Lower leg skin (tissue), 4 donors: ENCODE data around the gene COL18A1. TPM values are rescaled to one million over a fixed set of nuclear protein-coding genes. Genes with fewer than 3 reads are reported as not detected.

ENCODE experiments used
- DNase-seq, 2 donors: peaks; one replicate each; pipeline ENCODE4 v3.0.0-alpha.2; 2019; ENCODE audit warnings: low spot score in 2 of 2
- H3K4me3 ChIP-seq: fragments of 200-600 bp; sonication (generic); 2 replicates; pipeline ENCODE4 v1.5.1; 2017; ENCODE audit warnings: mild to moderate bottlenecking, low read depth; ENCODE audit not compliant: poor library complexity, severe bottlenecking
- CTCF ChIP-seq, 3 donors: fragments of 450-650 bp; IDR thresholded peaks; one replicate each; pipeline ENCODE4 v1.5.1; 2016; ENCODE audit warnings: antibody characterized with exemption in 3 of 3, mild to moderate bottlenecking in 3 of 3, moderate library complexity in 2 of 3
- POLR2A ChIP-seq, 2 donors: fragments of 450-650 bp; IDR thresholded peaks; one replicate each; pipeline ENCODE4 v1.6.1; 2016 to 2017; ENCODE audit warnings: antibody characterized with exemption in 2 of 2, mild to moderate bottlenecking in 1 of 2, moderate library complexity in 1 of 2
- WGBS, 2 donors: methylation state at CpG; one replicate each; pipeline ENCODE4 v1.1.5; 2018; 5-methylcytosine and 5-hydroxymethylcytosine counted together
- intact Hi-C: fragments of 100-400 bp; cut with DNase I; formaldehyde crosslinking; loops from one replicate; pipeline ENCODE4 v1.15.0; 2023; ENCODE audit warnings: low total_unique reads
- total RNA-seq, 4 donors: library from RNA; depleted of rRNA; stranded (reverse); fragments of >200 nt; gene quantifications; one replicate each; pipeline ENCODE4 v1.1.0, GENCODE V29; 2016

The COL18A1 gene
- total RNA-seq, 4 donors from 2014 or later: 63.3 to 126 (median 85.9) TPM

- TF ChIP-seq CTCF (IDR thresholded peaks at IDR 0.05): no peak
- no peak for TF ChIP-seq POLR2A (IDR thresholded peaks at IDR 0.05)
- 42 to 51% methylated on average over 8 of the region's 8 CpGs for WGBS, 2 donors
- DNase-seq: no peak
- no peak overlapping the region for H3K4me3 ChIP-seq
- intact Hi-C loops: no loop called here
Observed at GRCh38 chr21:45447821-45448220, 42.9 kb downstream of the COL18A1 start.

DNA sequence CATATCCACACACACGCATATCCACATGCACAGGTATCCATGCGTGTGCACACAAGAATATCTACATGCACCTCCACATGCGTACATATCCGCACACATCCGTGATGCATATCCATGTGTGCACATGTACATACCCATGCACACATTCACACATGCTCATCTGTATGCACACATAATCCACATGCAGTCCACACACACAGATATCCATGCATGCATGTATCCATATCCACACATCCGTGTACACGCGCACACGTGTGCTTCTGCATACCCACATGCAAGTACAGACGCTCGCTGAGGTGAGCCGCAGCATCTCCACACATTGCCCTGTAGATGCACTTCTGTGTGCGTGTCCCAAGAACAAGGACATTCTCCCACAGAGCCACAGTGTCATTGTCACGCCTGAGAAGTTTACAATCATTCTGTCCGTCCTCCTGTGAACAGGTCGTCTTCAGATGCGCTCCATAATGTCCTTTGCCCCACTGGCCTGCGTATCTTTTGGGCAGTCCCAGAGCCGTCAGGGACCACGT is 43.4 kb downstream of the COL18A1 start:
- no peak for DNase-seq
- intact Hi-C loops: no loop called here
- TF ChIP-seq CTCF (IDR thresholded peaks at IDR 0.05): no peak
- no peak for TF ChIP-seq POLR2A (IDR thresholded peaks at IDR 0.05)
- 85 to 93% methylated on average over 20 of the region's 20 CpGs for WGBS, 2 donors
- H3K4me3 ChIP-seq: no peak overlapping the region

- DNase-seq: no peak
- intact Hi-C loops: no loop called here
- 70 to 78% methylated on average over 23 to 25 of the region's 28 CpGs for WGBS, 2 donors
- no peak overlapping the region for H3K4me3 ChIP-seq
- TF ChIP-seq CTCF (IDR thresholded peaks at IDR 0.05) (no peak), POLR2A (IDR thresholded peaks at IDR 0.05) (no peak)
Observed at GRCh38 chr21:45448810-45449657, 44.1 kb downstream of the COL18A1 start.

DNA sequence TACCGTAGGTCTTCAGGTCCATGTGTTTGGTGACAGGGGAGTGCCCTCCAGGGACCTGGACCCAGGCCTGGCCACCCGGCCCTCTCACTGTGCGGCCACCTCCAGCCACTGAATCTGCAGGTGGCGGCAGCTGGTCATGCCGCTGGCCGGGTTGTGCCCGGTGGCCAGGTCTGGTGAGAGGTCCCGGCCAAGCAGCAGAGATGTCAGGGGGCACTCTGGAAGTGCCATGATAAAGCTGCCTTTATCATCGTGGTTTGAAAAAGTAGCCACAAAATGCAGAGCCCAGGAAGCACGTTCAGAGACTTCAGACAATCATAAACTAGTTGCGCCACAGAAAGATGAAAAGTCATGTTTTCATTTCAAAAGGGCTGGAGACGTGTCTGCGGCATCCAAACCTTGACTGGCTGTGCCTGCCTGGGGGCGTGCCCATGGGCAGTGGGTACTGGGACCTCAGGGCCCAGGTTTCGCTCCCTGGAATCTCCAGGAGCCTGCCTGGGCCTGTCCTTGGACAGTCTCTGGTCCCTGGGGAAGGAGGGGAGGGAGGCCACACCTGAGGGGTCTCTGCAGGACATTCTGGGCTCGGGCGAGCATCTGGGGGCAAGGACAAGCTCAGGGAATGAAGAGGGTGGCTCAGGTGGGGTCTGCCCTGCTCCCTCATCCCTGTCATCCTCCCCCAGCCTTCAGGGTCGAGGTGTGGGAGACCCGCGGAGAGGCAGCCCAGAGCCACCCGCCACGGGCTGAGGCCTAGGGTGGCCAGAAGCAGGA is 44.9 kb downstream of the COL18A1 start:
- no peak for DNase-seq
- intact Hi-C loops: no loop called here
- TF ChIP-seq CTCF (IDR thresholded peaks at IDR 0.05) (no peak), POLR2A (IDR thresholded peaks at IDR 0.05) (no peak)
- no peak overlapping the region for H3K4me3 ChIP-seq
- WGBS, 2 donors: 68 to 79% methylated on average over 16 to 22 of the region's 22 CpGs

DNA sequence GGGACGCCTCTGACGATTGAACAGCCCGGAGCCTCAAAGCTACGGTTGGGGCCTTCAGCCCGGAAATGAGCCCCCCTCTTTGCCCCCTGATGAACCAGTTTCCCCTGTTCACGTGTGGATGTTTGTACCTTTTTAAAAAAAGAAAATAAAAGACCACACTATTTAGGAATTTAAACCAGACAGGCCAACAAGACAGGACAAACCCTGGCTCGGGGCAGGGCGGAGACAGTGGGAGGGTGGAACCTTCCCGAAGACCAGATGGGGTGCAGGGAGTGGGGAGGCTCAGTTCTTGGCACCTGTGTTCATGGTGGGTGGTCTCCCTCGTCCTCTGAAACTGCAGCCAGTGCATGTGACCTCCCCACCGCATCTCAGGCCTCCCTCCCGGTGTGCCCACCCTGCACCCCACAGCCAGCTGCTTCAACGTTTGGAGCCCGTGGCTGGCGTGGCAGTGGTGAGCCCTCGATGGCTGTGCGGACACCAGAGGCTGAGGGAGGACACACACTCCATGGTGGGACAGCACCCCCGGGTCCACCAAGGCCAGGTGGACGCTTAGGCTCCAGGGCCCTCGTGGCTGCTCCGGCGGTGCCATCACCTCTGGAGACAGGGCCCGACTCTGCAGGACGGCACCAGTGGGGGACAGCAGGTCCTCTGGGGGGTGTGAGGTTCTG is 45.6 kb downstream of the COL18A1 start:
- no peak for TF ChIP-seq CTCF (IDR thresholded peaks at IDR 0.05)
- TF ChIP-seq POLR2A (IDR thresholded peaks at IDR 0.05): no peak
- intact Hi-C loops: no loop called here
- 72 to 76% methylated on average over 20 to 24 of the region's 24 CpGs for WGBS, 2 donors
- no peak overlapping the region for H3K4me3 ChIP-seq
- DNase-seq: no peak
